Measurements from ENCODE around the gene INSIG2. TPM values are rescaled to one million over a fixed set of nuclear protein-coding genes. Genes with fewer than 3 reads are reported as not detected.

INSIG2 gene
- total and polyA plus RNA-seq, 2 experiments from 2014 or later = 8.1 to 15.1 TPM

DNA sequence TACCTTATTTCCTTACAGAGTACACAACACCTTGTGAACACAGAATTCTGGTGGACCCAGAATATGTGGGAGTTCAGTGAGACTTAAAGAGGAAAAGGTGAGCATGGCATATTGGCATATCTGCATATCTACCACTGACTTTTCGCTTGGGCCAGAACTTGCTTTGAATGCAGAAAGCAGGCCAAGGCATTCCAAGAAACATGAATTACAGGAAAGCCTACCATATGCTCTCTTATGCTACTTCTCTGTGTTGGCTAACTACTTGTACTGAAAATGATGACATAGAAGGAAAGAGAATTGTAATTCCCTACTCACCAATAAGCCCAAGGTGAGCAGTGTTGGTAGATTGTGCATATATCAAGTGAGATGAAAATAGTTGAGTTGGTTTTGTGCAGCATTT lies 43.0 kb upstream of the INSIG2 start:
- Histone ChIP-seq H3K4me1 (ENCODE audit: insufficient read depth) (no peaks in the 10 kb centered on the region; the same call in 1 of the 2 replicates), H3K27ac (ENCODE audit: low read depth) (no peak overlapping the region), H4K20me1 (replicated peaks; ENCODE audit: insufficient read depth) (no peaks in the 10 kb centered on the region), H3K79me2 (replicated peaks; ENCODE audit: insufficient read depth) (no peaks in the 10 kb centered on the region), H3K4me3 (no peak overlapping the region), H3K36me3 (ENCODE audit: insufficient read depth) (no peaks in the 10 kb centered on the region), H3K9me2 (ENCODE audit: insufficient read depth) (no peaks in the 10 kb centered on the region), H3K27me3 (ENCODE audit: insufficient read depth) (no peaks in the 10 kb centered on the region), H3K4me2 (no peak overlapping the region), H3F3A (replicated peaks; ENCODE audit: low read depth) (no peaks in the 10 kb centered on the region), H2AFZ (no peak overlapping the region)
- no peak for DNase-seq (ENCODE audit: low spot score)
- Mint-ChIP-seq H3K27ac (no peak overlapping the region), H3K9me3 (no peaks in the 10 kb centered on the region), H3K4me3 (no peak overlapping the region), H3K36me3 (ENCODE audit: low read depth) (no peaks in the 10 kb centered on the region), H3K4me1 (peaks cover 2% of the 10 kb centered on the region; the same call in 2 of the 3 replicates), H3K27me3 (ENCODE audit: insufficient read depth, low read depth, poor library complexity) (no peaks in the 10 kb centered on the region)
- no peak for TF ChIP-seq CREB1 (CRISPR knock-in tag; IDR thresholded peaks at IDR 0.05; ENCODE audit: low read depth)
- no peak for ATAC-seq

DNA sequence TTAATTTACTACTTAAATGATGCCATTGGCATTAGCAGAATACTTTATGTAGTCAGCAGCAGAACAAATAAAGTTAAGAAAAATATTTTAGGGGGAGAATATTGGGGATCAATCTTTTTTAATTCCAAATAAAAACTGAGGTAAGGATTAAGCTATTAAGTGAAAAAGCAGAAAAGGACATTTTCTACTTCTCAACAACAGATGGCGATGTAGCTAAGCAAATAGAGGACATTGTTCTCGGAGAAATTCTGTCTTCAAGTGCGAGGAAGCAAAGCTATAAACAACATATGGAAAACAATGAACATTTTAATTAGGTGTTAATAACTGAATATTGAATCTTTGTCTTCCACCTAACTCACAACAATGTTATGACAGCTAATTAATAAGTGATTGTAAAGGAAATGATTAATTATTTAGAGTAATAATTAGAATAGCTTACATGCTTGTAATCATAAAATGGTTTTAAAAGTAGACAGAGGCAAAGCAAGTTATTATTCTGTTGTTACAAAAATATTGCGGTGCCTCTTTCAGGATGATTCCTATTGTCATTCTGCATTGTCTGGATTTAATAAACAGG lies 41.5 kb upstream of the INSIG2 start:
- Histone ChIP-seq H3K79me2 (replicated peaks; ENCODE audit: insufficient read depth) (no peaks in the 10 kb centered on the region), H3K27ac (ENCODE audit: low read depth) (no peak overlapping the region), H3K4me1 (ENCODE audit: insufficient read depth) (no peaks in the 10 kb centered on the region; the same call in 1 of the 2 replicates), H2AFZ (no peak overlapping the region), H3K27me3 (ENCODE audit: insufficient read depth) (no peaks in the 10 kb centered on the region), H3K4me3 (no peak overlapping the region), H3K9me2 (ENCODE audit: insufficient read depth) (no peaks in the 10 kb centered on the region), H3K4me2 (no peak overlapping the region), H3K36me3 (ENCODE audit: insufficient read depth) (no peaks in the 10 kb centered on the region), H4K20me1 (replicated peaks; ENCODE audit: insufficient read depth) (no peaks in the 10 kb centered on the region), H3F3A (replicated peaks; ENCODE audit: low read depth) (no peaks in the 10 kb centered on the region)
- H3K9me3 Mint-ChIP-seq = no peaks in the 10 kb centered on the region
- no peak overlapping the region for H3K4me3 Mint-ChIP-seq
- H3K27me3 Mint-ChIP-seq (ENCODE audit: insufficient read depth, low read depth, poor library complexity) = no peaks in the 10 kb centered on the region
- DNase-seq (ENCODE audit: low spot score) (peak; percentile 74), ATAC-seq (no peak)
- no peaks in the 10 kb centered on the region for H3K36me3 Mint-ChIP-seq (ENCODE audit: low read depth)
- no peak overlapping the region for H3K27ac Mint-ChIP-seq
- H3K4me1 Mint-ChIP-seq = peaks cover 8% of the 10 kb centered on the region; the same call in 2 of the 3 replicates
- TF ChIP-seq, protein P1, sequence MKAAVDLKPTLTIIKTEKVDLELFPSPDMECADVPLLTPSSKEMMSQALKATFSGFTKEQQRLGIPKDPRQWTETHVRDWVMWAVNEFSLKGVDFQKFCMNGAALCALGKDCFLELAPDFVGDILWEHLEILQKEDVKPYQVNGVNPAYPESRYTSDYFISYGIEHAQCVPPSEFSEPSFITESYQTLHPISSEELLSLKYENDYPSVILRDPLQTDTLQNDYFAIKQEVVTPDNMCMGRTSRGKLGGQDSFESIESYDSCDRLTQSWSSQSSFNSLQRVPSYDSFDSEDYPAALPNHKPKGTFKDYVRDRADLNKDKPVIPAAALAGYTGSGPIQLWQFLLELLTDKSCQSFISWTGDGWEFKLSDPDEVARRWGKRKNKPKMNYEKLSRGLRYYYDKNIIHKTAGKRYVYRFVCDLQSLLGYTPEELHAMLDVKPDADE (IDR thresholded peaks at IDR 0.05) = no peak
- TF ChIP-seq, protein P2, sequence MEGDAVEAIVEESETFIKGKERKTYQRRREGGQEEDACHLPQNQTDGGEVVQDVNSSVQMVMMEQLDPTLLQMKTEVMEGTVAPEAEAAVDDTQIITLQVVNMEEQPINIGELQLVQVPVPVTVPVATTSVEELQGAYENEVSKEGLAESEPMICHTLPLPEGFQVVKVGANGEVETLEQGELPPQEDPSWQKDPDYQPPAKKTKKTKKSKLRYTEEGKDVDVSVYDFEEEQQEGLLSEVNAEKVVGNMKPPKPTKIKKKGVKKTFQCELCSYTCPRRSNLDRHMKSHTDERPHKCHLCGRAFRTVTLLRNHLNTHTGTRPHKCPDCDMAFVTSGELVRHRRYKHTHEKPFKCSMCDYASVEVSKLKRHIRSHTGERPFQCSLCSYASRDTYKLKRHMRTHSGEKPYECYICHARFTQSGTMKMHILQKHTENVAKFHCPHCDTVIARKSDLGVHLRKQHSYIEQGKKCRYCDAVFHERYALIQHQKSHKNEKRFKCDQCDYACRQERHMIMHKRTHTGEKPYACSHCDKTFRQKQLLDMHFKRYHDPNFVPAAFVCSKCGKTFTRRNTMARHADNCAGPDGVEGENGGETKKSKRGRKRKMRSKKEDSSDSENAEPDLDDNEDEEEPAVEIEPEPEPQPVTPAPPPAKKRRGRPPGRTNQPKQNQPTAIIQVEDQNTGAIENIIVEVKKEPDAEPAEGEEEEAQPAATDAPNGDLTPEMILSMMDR (conservative IDR thresholded peaks at IDR 0.05; ENCODE audit: low read depth in 2 of 2) = peak; percentile 69 to 71
- no peak for TF ChIP-seq ZNF331 (CRISPR knock-in tag; IDR thresholded peaks at IDR 0.05; ENCODE audit: low read depth)

DNA sequence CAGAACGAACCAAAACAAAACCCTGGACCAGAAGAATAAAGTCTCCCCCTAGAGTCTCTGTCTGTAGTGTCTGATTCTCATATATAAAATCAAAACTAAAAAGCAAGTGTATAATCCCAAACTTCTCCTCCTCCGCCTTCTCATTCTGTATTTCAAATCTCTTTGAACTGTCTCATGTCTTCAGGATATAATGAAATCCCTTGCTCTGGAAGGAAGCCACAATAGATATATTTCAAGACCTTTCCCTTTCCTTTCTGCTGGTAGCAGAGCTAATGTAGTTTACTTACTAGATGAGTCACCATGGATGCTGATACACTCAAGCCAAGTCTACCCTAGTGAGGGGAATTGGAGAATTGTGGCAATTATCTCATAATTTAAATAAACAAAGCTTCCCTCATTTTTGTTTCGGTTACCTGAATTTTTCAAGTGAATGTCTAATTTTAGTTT lies 40.9 kb upstream of the INSIG2 start:
- no peaks in the 10 kb centered on the region; the same call in 1 of the 2 replicates for H3K4me1 ChIP-seq (ENCODE audit: insufficient read depth)
- no peaks in the 10 kb centered on the region for H3K79me2 ChIP-seq (replicated peaks; ENCODE audit: insufficient read depth)
- Mint-ChIP-seq H3K4me3 (no peak overlapping the region), H3K9me3 (no peaks in the 10 kb centered on the region), H3K36me3 (ENCODE audit: low read depth) (no peaks in the 10 kb centered on the region), H3K27me3 (ENCODE audit: insufficient read depth, low read depth, poor library complexity) (no peaks in the 10 kb centered on the region), H3K27ac (no peak overlapping the region), H3K4me1 (peaks cover 8% of the 10 kb centered on the region; the same call in 2 of the 3 replicates)
- no peak overlapping the region for H3K27ac ChIP-seq (ENCODE audit: low read depth)
- H4K20me1 ChIP-seq (replicated peaks; ENCODE audit: insufficient read depth) = no peaks in the 10 kb centered on the region
- H3K4me2 ChIP-seq = no peak overlapping the region
- DNase-seq (ENCODE audit: low spot score) = no peak
- H3K27me3 ChIP-seq (ENCODE audit: insufficient read depth) = no peaks in the 10 kb centered on the region
- H3K9me2 ChIP-seq (ENCODE audit: insufficient read depth) = no peaks in the 10 kb centered on the region
- H3K4me3 ChIP-seq = no peak overlapping the region
- no peaks in the 10 kb centered on the region for H3K36me3 ChIP-seq (ENCODE audit: insufficient read depth)
- H3F3A ChIP-seq (replicated peaks; ENCODE audit: low read depth) = no peaks in the 10 kb centered on the region
- no peak overlapping the region for H2AFZ ChIP-seq
- no peak for ATAC-seq
- TF ChIP-seq STAT1 (IDR thresholded peaks at IDR 0.05; ENCODE audit: unreplicated experiment) (no peak), POLR2AphosphoS5 (IDR thresholded peaks at IDR 0.05; ENCODE audit: low read depth) (no peak), ZNF331 (CRISPR knock-in tag; IDR thresholded peaks at IDR 0.05; ENCODE audit: low read depth) (no peak), CREB1 (CRISPR knock-in tag; IDR thresholded peaks at IDR 0.05; ENCODE audit: low read depth) (no peak), NANOG (IDR thresholded peaks at IDR 0.05; ENCODE audit: borderline replicate concordance) (no peak), EZH2phosphoT487 (IDR thresholded peaks at IDR 0.05; ENCODE audit: unreplicated experiment) (no peak)
- TF ChIP-seq, protein P3, sequence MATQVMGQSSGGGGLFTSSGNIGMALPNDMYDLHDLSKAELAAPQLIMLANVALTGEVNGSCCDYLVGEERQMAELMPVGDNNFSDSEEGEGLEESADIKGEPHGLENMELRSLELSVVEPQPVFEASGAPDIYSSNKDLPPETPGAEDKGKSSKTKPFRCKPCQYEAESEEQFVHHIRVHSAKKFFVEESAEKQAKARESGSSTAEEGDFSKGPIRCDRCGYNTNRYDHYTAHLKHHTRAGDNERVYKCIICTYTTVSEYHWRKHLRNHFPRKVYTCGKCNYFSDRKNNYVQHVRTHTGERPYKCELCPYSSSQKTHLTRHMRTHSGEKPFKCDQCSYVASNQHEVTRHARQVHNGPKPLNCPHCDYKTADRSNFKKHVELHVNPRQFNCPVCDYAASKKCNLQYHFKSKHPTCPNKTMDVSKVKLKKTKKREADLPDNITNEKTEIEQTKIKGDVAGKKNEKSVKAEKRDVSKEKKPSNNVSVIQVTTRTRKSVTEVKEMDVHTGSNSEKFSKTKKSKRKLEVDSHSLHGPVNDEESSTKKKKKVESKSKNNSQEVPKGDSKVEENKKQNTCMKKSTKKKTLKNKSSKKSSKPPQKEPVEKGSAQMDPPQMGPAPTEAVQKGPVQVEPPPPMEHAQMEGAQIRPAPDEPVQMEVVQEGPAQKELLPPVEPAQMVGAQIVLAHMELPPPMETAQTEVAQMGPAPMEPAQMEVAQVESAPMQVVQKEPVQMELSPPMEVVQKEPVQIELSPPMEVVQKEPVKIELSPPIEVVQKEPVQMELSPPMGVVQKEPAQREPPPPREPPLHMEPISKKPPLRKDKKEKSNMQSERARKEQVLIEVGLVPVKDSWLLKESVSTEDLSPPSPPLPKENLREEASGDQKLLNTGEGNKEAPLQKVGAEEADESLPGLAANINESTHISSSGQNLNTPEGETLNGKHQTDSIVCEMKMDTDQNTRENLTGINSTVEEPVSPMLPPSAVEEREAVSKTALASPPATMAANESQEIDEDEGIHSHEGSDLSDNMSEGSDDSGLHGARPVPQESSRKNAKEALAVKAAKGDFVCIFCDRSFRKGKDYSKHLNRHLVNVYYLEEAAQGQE (IDR thresholded peaks at IDR 0.05; ENCODE audit: unreplicated experiment) = no peak

All from GM23338 (cell line).